GM20431 (cell line): ENCODE measurements around the gene RTN4RL2.

Experiments used
- in situ Hi-C: fragments of 300-500 bp; cut with MseI, MboI; formaldehyde crosslinking; loops from one replicate; pipeline ENCODE4 v1.15.0; 2020; ENCODE audit warnings: low sequenced_read_pairs; ENCODE audit not compliant: unreplicated experiment

The RTN4RL2 gene

GRCh38 chr11:57460758-57461749 is 726 bp downstream of the RTN4RL2 start:
- in situ Hi-C loops = no loop called here

GRCh38 chr11:57461841-57462489 is 1.6 kb downstream of the RTN4RL2 start:
- in situ Hi-C loops = no loop called here

GRCh38 chr11:57462597-57462996 is 2.3 kb downstream of the RTN4RL2 start:
- in situ Hi-C loops = no loop called here

- in situ Hi-C loops = no loop called here
Measured at GRCh38 chr11:57463671-57464538, 3.6 kb downstream of the RTN4RL2 start.

- in situ Hi-C loops = no loop called here
Measured at GRCh38 chr11:57464539-57465181, 4.3 kb downstream of the RTN4RL2 start.

GRCh38 chr11:57466680-57467079 is 6.4 kb downstream of the RTN4RL2 start:
- in situ Hi-C loops = no loop called here

GRCh38 chr11:57467508-57468157 is 7.3 kb downstream of the RTN4RL2 start:
- in situ Hi-C loops = no loop called here

- in situ Hi-C loops = no loop called here
Measured at GRCh38 chr11:57468276-57468675, 7.9 kb downstream of the RTN4RL2 start.

- in situ Hi-C loops = no loop called here
Measured at GRCh38 chr11:57469268-57469667, 8.9 kb downstream of the RTN4RL2 start.

GRCh38 chr11:57471496-57471895 is 11.2 kb downstream of the RTN4RL2 start:
- in situ Hi-C loops = no loop called here

GRCh38 chr11:57473285-57473841 is 13.0 kb downstream of the RTN4RL2 start:
- in situ Hi-C loops = no loop called here

- in situ Hi-C loops = no loop called here
Measured at GRCh38 chr11:57474017-57474802, 13.9 kb downstream of the RTN4RL2 start.

GRCh38 chr11:57474803-57475115 is 14.4 kb downstream of the RTN4RL2 start:
- in situ Hi-C loops = no loop called here

- in situ Hi-C loops = no loop called here
Measured at GRCh38 chr11:57475191-57475590, 14.9 kb downstream of the RTN4RL2 start.

- in situ Hi-C loops = no loop called here
Measured at GRCh38 chr11:57475671-57476046, 15.3 kb downstream of the RTN4RL2 start.

GRCh38 chr11:57476047-57476756 is 15.9 kb downstream of the RTN4RL2 start:
- in situ Hi-C loops = no loop called here

- in situ Hi-C loops = no loop called here
Measured at GRCh38 chr11:57476757-57477506, 16.6 kb downstream of the RTN4RL2 start.
